Measurements from ENCODE around the gene ALPK1.

GRCh38 chr4:112357453-112357852 lies 60.3 kb downstream of the ALPK1 start:
- TF ChIP-seq CTCF (IDR thresholded peaks at IDR 0.05) (no peak), EZH2 (IDR thresholded peaks at IDR 0.05; ENCODE audit: borderline replicate concordance, insufficient read depth, low read depth, low read length, poor library complexity, severe bottlenecking) (no peak)
